22Rv1 (cell line): ENCODE results near the gene TRIM72.
"Not testable (repeated sequence)": the region's sequence is repeated elsewhere in the genome, so short reads cannot be mapped to it uniquely, and the experiment has no call there.

Experiments used
- H3K27ac ChIP-seq: fragments of 450-650 bp; 2 replicates; pipeline ENCODE4 v1.5.1; 2017
- ZFX ChIP-seq: fragments of 450-650 bp; IDR thresholded peaks from 2 replicates; pipeline ENCODE4 v1.6.1; 2017; ENCODE audit warnings: antibody characterized with exemption, borderline replicate concordance
- TF ChIP-seq, protein P1 (sequence below): fragments of 450-650 bp; IDR thresholded peaks from 2 replicates; pipeline ENCODE4 v1.5.1; 2017; ENCODE audit warnings: mild to moderate bottlenecking

TRIM72 gene

DNA sequence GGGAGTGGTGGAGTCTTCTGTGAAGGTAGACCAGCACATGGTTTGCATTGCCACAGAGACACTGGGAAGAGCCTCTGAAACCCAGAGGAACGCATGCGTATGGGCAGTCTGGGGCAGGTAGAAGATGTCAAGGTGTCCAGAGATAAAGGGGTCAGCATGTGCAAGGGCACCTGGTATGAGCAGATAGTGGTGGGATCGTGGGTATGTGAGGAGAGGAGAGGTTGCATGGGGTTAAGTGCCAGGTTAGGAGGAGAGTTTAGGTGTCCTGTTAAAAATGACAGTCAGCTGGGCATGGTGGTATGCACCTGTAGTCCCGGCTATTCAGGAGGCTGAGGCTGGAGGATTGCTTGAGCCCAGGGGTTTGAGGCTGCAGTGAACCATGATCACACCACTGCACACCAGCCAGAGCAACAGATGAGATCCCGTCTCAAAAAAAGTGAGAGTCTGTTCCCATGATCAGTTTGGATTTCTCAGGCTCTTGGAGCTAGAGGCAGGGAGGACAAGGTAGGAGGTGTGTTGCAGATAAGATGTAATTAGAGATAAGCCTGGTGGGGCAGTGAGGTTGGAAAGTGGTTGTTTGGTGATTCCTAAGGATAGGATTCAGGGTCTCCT, 14.4 kb upstream of the TRIM72 start:
- no peak for TF ChIP-seq ZFX
- TF ChIP-seq, protein P1, sequence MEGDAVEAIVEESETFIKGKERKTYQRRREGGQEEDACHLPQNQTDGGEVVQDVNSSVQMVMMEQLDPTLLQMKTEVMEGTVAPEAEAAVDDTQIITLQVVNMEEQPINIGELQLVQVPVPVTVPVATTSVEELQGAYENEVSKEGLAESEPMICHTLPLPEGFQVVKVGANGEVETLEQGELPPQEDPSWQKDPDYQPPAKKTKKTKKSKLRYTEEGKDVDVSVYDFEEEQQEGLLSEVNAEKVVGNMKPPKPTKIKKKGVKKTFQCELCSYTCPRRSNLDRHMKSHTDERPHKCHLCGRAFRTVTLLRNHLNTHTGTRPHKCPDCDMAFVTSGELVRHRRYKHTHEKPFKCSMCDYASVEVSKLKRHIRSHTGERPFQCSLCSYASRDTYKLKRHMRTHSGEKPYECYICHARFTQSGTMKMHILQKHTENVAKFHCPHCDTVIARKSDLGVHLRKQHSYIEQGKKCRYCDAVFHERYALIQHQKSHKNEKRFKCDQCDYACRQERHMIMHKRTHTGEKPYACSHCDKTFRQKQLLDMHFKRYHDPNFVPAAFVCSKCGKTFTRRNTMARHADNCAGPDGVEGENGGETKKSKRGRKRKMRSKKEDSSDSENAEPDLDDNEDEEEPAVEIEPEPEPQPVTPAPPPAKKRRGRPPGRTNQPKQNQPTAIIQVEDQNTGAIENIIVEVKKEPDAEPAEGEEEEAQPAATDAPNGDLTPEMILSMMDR: no peak
- H3K27ac ChIP-seq: no peak overlapping the region

DNA sequence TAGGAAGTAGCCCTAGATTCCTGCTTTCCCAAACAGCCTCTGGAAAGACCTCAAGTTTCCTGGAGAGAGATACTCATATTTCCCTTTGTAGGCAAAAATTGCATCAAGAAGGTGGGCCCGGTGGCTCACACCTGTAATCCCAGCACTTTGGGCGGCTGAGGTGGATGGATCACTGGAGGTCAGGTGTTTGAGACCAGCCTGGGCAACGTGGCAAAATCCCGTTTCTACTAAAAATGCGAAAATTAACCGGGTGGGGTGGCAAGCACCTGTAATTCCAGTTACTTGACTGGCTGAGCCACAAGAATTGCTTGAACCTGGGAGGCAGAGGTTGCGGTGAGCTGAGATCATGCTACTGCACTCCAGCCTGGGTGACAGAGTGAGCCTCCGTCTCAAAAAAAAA, 13.8 kb upstream of the TRIM72 start:
- not testable (repeated sequence) for H3K27ac ChIP-seq

DNA sequence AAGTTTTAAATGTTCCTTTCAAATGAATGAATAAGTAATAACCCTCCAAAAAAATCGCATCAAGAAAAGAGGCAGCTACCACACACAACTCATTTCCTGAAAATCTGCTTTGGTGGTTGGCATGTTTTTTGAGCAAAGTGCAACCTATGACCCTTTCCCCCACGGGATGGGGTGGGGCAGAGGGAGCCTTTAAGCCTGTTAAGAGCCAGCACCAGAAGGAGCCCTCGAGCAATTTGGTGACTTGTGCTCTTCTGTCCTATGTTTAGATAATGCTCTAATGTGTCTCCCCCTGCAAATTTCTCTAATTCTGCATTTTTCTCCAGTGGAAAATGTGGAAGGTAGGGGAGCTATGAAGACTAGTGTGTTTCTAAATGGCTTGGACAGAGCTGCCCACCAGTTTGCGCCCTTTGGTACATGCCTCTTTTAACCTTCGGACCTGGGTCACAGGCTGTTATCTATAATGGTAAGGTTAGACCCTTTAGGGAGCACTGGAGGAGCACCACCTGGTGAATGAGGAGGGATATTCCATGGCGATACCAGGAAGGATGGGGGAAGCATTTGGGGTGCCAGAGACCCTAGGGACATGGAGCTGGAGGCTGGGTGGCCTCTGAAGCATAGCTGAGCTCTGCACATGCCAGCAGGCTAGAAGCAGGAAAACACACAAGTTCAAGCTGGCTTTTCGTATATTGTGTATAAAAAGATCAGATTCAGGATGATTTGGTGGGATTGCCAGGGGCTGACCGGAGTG, 12.9 kb upstream of the TRIM72 start:
- TF ChIP-seq, protein P1: 0 out of 2 replicates have a peak, but pooled peaks have one; percentile 6
- no peak for TF ChIP-seq ZFX
- H3K27ac ChIP-seq: no peak overlapping the region

DNA sequence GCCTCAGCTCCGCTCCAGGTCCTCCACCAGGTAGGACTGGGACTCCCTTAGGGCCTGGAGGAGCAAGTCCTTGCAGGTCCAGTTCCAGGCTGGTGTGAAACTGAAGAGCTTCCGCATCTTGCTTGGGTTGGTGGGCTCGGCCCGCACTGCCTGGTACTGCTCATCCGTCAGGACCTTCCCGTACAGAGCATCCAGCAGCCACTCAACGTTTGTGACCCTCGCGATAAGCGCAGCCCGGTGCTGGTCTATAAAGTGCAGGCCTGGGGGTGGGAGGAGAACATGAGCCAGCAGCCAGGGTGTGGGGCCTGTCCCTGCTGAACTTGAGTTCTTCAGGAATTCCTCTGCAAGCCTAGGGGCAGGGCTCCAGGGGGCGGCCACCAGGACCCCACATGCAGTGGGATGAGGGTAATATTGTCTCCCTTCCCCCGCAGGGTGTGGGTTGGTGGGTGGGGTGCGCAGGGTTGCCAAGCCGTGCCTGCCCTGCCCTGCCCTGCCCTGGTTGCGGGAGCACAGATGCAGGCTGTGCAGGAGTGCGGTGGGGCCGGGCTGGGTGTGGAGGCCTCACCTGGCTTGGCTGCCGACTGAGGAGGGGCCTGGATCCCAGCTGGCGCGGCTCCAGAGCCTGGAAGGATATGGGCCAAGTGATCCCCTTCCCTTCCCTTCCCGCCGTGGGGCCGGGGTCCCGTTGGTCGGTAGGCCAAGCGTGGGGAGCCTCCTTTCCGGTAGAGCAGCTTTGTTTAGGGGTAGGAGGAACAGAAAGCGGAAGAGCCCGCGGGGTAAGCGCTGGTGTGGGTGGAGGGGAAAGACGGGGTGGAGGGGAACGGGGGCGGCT, 12.1 kb upstream of the TRIM72 start:
- no peak overlapping the region for H3K27ac ChIP-seq
- TF ChIP-seq, protein P1: no peak
- TF ChIP-seq ZFX: no peak

DNA sequence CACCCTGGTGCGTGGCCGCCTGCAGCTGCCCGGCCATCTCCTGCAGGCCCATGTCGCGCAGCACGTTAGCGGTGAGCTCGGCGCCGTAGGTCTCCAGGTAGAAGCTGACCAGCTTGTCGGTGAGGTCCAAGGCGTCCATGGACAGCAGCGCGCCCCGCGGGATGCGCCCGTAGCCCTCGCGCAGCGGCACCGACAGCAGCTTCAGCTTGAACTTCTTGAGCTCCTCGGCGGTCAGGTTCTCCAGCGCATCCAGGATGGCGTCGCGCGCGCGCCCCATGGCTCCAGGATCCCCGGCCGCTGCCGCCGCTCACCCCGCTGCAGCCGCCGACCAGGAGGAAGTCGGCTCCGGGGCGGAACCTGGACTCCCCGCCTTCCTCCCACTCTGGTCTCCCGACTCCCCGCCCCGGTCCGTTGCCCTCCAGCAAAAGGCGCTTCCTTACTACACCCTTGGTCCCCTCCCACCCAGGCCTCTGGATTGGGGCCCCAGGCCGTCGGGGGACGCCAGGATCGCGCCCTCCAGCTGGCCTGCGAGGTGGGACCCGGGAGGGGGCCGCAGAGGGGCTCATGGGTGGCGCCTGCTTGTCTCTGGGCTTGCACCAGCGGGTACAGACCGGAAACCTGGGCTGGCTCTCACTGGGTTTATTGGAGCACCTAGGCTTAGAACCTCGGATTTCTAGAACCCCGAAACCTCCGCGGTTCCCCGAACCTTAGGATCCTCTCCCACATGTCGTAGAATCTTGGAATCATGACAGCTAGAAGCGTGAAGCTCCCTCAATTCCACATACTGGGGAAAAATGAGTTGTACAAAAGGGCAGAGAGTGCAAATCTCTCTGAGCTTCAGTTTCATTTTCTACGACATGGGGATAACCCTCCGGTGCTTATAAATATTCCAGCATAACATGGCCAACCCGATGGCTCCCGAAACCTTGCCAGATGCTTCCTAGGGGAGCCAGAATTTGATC, 11.2 kb upstream of the TRIM72 start, which contains the start of gene PYCARD:
PYCARD (minus strand) TSS at position 347 of the 962 bp plus-strand sequence; CDS start at position 277, 70 bp downstream.
- no peak within 1 kb of the TSS for H3K27ac ChIP-seq
- TF ChIP-seq ZFX: no peak

DNA sequence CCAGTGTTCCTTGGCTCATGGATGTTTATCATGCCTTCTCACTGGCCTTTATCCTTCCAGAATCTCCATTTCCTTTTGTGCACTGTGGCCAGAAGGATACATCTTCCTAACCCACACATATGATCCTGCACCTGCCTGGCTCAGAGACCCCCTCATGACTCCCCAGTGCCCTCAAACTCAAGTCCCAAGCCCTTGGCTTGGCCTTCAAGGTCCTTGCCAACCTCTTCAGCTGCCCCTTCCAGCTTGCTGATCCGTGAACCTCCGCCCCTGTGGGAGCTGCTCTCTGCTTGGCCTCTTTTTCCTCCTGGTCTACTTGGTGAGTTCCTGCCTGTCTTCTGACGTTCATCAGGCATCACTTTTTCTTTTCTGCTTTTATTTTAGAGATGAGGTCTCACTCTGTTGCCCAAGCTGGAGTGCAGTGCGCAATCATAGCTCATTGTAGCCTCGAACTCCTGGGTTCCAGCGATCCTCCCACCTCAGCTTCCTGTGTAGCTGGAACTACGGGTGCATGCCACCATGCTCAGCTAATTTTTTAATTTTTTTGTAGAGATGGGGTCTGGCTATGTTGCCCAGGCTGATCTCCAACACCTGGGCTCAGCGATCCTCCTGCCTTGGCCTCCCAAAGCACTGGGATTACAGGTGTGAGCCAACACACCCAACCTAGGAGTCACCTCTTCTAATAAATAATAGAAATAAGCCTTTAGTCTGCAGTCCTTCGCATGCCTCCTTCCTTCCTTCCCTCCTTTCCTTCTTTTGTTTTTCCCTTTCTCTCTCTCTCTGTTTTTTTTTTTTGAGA, 8.8 kb upstream of the TRIM72 start:
- no peak overlapping the region for H3K27ac ChIP-seq
- TF ChIP-seq, protein P1: no peak
- no peak for TF ChIP-seq ZFX

DNA sequence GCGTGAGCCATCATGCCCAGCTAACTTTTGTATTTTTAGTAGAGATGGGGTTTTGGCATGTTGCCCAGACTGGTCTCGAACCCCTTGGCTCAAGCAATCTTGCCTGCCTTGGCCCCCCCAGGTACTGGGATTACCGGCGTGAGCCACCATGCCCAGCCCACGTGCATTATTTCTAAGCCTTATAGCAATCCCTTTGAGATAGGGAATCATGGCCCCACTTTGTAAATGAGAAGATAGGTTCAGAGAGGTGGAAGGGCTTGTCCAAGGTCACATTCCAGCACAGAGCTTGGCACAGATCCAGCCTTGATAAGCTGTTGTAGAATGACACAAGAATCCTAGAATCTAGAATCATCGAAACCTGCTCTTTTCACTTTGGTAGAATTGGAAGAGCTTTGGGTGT, 7.1 kb upstream of the TRIM72 start:
- H3K27ac ChIP-seq: no peak overlapping the region
- no peak for TF ChIP-seq ZFX
- TF ChIP-seq, protein P1: no peak
